HG03520 (cell line): ENCODE measurements around the gene AIMP1.
A peak's percentile ranks its signal among the peaks of the same experiment; 100 is the strongest.

Experiments used
- ATAC-seq: cut with Tn5 transposase; IDR thresholded peaks from one replicate; pipeline ENCODE4 v1.9.1; 2021; ENCODE audit warnings: mild to moderate bottlenecking, moderate library complexity; ENCODE audit not compliant: unreplicated experiment

Gene AIMP1

DNA sequence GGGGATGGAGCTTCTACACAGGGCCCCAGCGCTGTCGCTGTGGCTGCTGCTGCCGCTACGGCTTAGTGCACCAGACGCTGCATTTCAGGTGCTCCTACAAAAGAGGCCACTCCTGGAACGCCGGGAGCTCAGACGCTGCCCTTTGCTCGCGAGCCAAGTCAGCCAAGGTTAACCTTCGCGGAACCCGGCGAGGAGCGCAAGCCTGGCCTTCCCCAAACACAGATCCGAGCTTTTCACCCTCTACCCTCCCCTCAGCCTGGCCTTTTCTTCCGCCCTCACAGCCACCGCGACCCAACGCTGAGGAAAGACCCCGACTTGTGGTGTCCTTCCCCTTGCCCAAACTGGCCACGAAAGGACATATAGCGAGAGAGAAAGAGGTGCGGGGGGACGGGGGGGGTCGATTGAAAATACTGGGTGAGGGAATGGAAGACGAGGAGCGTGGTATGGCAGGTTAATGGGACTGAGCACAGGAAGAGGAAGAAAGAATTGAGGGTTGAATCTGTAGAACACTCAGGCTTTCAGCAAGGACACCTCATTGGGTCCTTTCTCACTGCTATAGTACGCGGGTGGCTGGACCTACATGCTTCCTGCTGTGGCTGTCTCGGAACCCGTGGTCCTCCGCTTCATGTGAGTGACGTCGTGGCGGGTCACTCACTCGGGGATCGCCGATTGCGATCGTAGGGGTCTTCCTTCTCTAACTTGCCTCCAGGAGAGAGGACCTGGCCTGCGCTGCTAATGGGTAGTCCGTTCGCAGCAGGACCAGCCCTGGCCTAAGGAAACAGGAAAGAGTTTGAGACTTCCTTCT, at the start of gene AIMP1, which contains the start of gene TBCK:
TSS of gene AIMP1 (plus strand) at position 583 of the 805 bp plus-strand sequence. CDS start 8,460 bp downstream, outside the sequence.
TSS of gene TBCK (minus strand) at position 242 of the 805 bp plus-strand sequence. CDS start 7,249 bp downstream, outside the sequence.
- ATAC-seq, result peak; percentile 84

DNA sequence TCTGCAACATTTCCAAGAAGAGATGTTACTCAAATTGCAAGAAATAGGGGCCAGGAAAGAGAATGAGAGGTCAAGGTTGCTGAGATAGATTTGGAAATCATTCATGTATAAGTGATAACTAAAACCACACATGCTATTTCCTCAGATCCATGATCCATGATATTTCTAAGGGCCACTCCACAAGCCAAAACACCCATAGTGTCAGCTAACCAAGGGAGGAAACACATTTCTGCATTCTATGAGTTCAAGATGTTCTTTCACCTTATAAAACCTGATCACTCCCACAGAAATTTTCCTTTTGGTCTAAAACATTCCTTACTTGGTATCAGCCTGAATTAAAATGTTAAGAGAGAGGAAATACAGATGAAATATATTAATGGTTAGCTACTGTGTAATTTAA, 47.6 kb upstream of the AIMP1 start:
- no peak for ATAC-seq

- no peak for ATAC-seq
These were observed 46.6 kb upstream of the AIMP1 start for GRCh38 chr4:106269711-106270110.

DNA sequence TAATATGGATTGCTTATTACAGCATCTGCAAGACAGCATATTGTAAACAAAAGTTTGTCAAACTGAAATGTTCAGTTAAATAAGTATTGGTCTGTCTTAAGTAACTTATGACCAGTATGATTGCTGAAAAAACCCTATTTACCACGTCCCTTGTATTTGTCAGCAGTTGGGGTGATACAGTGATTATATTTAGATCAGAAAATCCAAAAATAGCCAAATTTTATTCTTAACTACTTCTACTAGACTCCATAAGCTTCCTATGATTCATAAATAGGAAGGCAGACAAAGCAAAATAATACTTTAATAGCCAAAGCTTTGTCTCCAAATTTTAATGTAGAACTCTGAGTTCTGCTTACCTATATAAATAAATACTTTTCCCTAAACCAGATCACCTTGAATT, 45.6 kb upstream of the AIMP1 start:
- ATAC-seq, result no peak

DNA sequence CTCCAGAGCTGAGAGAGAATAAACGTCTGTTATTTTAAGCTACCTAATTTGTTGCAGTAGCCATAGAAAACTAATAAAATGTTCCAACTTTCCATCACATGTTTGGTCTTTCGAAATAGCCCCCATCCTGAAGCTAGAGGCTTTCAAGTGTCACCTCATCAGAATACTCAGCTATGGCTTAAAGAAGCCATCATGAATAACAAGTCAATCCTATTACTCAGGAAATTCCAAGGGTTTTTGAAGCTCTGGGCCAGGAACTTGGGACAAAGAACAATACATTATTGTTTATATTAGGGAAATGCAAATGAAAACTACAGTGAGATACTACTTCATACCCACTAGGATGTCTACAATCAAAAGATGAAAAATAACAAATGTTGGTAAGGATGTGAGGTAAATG, 42.5 kb upstream of the AIMP1 start:
- no peak for ATAC-seq

- no peak for ATAC-seq
These were observed 39.1 kb upstream of the AIMP1 start for GRCh38 chr4:106277140-106277675.

DNA sequence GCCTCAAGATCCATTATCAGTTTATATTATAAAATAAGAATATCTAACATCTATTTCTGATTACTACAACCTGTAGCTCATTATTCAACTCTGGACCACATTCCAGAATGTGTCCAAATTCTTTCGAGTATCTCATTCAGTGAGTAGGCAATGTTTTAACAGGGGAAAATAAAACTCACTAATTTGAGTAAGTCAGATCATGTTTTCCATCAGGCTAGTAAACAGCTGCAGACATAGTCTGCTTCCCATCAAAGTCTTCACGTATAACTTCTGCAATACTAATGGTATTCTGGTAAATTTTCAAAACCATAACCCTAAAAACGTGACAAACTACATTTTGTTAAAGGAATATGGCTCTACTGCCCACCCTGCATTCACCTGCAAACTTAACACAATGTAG, 32.1 kb upstream of the AIMP1 start:
- ATAC-seq, result no peak

DNA sequence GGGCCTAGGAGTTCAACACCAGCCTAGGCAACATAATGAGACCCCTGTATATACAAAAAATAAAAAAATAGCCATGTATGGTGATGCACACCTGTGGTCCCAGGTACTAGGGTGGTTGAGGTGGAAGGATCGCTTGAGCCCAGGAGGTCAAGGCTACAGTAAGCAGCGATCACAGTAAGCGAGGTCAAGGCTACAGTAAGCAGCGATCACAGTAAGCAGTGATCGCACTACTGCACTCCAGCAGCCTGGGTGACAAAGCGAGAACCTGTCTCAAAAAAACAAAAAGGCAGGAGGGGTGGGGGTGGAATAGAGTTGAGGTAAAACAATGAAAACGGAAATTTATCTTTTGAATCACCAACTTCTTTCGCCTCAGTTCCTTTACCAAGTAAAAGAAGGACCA, 29.7 kb upstream of the AIMP1 start:
- ATAC-seq, result no peak

DNA sequence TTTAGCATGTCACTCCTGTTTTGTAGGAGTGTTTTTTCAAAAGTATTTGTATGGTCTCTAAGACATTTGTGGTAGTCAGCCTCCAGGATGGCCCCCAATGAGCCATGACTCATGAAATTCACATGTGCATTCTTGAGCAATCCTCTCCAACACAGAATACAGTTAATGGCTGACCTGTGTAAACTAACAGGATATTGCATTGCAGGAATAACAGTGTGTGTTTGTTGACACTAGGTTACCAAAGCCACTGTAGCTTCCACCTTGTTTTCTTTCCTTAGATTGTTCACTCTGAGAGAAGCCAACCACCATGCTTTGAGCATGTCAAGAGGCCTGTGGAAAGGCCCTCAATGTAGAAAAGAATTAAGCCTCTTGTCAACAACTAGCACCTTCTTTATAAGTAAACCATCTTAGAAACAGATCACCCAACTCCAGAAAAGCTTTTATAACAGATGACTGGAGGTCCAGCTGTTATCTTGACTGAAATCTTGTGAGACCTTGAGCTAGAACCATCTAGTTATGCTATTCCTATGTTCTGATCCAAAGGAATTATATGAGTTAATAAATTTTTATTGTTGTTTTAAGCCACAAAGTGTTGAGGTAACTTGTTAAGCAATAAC, 28.9 kb upstream of the AIMP1 start:
- ATAC-seq, result no peak

- no peak for ATAC-seq
These were observed 26.6 kb upstream of the AIMP1 start for GRCh38 chr4:106289737-106290136.

GRCh38 chr4:106291678-106292077, 24.7 kb upstream of the AIMP1 start:
- no peak for ATAC-seq

DNA sequence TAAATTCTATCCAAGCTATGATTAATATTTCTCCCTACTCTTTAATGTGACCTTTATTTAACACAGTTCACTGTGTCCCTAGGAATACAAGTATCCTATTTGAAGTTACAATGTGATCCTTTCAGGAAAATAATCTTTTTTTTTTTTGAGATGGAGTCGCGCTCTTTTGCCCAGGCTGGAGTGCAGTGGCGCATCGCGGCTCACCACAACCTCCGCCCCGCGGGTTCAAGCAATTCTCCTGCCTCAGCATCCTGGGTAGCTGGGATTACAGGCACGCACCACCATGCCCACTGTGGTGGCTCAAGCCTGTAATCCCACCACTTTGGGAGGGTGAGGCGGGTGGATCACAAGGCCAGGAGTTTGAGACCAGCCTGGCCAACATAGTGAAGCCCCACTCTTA, 22.3 kb upstream of the AIMP1 start:
- ATAC-seq, result no peak

DNA sequence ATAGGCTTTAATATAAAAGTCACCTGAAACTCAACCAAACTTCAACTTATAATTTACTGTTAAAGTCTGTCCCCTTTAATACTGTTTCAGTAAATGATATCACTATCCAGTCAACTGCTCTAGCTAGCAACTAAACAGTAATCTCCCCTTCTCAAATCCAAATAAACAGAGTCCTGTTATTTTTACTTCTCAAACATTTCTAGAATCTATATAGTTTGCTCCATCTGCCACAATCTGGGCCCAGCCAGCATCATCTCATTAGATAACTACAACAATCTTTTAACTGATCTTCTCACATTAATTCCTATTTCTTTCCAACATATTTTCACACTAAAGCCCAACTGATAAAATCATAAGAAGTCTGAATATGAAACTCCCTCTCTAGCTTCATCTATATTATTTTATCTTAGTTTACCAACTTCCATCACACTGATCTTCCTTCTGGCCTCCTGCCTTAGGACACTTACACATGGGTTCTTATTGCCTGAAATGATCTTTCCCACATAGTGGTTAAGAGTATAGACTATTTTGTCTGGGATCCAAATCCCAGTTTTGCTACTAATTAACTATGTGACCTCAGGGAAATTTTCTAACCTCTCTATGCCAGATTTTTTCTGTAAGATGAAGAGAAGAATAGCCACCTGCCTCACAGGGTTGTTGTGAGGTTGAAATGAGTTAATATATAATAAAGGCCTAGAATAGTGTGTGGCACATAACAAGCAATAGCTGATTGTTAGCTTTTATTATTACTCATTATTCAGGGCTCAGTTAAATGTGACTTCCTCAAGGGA, 18.9 kb upstream of the AIMP1 start:
- no peak for ATAC-seq

DNA sequence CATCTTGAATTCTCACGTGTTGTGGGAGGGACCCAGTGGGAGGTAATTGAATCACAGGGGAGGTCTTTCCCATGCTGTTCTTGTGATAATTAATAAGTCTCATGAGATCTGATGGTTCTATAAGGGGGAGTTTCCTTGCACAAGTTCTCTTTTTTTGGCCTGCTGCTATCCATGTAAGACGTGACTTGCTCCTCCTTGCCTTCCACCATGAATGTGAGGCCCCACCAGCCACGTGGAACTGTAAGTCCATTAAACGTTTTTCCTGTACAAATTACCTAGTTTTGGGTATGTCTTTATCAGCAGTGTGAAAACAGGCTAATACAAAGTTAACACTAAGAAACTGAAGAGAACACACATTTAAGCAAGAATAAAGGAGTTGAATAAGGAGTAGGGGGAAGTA, 16.4 kb upstream of the AIMP1 start:
- no peak for ATAC-seq

DNA sequence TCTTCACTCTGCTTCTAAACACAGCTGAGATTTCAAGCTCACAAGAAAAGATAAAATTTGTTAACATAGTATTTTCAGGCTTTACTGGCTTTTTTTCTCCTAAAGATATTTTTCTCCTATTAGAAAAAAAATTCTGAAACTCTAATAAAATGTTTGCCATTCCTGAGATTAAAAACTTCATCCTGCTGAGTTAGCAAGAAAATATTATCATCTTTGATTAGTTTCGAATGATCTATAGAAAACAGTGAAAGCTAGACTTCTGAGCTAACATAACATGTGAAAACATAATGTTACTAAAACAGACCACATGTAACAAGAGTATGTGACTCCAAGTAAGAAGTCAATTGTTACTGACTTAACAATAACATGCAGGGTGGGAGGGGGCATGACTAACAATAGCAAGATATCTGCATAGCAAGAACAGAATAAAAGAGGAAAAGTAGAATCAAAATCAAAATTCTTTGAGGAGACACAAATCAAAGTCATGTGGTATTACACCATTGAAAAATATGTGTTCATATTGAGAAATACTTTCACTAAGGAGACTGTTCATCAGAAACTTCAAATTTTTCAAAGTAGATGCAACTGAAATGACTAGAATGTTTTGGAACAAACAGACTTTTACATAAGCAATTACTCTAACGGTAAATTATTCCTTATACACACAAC, 14.8 kb upstream of the AIMP1 start:
- no peak for ATAC-seq

- ATAC-seq, result no peak
These were observed 14.3 kb upstream of the AIMP1 start for GRCh38 chr4:106302062-106302438.

GRCh38 chr4:106303548-106304281, 12.6 kb upstream of the AIMP1 start:
- ATAC-seq, result no peak

DNA sequence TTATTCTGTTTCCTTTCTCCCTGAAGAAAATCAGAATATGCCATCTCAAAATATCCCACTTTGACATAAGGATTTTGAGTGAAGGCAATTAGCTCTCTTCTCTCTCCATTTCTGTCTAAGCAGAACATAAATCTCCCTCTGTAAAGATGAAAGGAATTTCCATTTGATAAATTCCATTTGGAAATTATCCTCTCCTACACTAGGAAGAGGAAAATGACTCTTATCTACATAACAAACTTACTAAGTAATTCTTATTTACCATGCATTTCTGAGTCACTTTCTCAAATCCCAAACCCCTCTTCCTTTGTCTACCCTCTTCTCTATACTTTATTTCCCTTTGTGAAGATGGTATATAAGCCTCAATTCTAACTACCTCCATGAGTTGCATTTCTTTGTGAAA, 11.7 kb upstream of the AIMP1 start:
- no peak for ATAC-seq

DNA sequence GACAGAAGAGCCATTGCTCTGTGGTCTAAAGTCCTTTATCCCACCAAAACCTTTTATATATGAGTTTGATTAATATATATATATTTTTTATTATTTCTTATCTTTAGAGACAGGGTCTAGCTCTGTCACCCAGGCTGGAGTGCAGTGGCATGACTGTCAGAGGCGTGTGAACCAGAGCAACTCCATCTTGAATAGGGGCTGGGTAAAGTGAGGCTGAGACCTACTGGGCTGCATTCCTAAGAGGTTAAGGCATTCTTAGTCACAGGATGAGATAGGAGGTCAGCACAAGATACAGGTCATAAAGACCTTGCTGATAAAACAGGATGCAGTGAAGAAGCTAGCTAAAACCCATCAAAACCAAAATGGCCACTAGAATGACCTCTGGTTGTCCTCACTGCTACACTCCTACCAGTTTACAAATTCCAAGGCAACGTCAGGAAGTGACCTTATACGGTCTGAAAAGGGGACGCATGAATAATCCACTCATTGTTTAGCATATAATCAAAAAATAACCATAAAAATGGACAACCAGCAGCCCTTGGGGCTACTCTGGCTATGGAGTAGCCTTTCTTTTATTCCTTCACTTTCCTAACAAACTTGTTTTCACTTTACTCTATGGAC, 10.8 kb upstream of the AIMP1 start:
- no peak for ATAC-seq

DNA sequence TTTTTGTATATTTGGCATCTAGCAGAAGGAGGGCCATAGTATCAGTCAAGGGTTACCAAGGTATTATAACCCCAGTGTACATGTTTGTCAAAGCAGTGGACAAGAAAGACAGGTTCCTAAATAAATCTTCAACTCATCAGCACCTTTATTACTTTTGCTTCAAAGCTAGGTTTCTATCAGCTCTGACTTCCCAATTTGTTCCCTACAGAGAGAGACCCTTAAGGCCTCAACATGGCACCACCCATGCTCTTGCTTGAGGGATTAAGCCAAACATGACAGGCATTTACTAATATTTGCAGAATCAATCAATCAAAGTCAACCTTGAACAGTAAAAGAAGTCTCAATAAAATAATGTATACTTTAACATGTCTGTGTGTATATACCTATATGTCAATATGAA, 9.8 kb upstream of the AIMP1 start:
- ATAC-seq, result no peak
